ENCODE results near the gene COL1A1.

Gene COL1A1

DNA sequence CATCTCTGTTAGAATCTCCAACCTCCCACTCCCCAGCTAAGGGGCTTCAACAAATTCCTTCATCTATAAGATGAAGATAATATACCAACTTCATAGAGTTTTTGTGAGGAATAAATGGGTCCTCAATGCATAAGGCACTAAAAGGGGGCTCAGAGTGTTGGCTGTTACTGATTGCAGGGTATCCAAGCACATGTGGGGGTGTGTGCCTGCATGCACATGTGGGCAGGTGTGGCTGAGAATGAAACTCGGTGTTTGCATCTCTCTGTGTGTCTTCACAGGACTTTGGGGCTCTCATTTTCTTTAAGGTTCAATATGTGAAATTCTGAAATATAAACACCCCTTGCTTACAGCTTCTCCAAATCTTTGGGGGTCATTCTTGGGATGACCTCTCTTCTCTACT, 46.8 kb downstream of the COL1A1 start:
- DNase-seq (ENCODE audit: low read depth): no peak

DNA sequence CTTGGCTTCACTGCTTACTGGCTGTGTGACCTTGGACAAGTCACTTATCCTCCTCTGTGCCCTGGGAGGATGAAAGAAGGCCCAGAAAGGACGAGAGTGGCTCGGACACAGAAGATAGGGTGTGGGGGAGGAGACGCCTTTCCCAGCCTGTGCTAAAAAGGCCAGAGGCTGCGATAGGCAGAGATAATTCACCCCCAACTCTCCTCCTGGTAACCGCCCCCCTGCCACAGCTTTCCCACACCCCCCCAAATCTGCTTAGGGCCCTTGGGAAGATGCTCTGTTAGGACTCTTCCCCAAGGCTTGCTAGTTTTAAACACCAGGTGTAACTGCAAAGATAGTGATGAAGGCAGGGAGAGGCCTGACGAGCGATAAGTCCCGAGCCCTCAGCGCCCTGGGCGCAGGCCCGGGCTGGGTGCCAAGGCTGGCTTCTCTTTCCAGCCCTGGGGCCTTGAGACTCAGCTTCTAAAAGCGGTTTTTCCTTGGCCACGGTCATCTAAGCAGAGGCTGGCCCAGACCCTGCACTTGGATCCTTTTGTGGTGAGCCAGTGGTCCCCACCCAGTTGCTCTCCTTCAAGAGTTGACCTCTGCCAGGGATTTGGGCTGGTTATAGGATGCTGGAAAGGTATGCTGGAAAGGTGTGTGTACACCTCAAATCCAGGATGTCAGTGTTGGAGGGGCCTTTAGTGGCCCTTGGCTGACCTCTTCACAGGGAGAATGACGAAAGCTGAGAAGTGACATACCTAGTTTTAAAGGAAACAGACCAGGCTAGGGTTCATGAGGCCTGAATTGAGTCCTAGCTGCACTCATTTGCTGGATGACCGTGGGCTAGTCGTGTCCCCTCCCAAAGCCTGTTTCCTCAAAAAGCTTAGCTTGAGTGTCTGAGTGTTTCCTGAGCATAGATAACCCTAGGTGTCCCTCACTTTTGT, 47.5 kb downstream of the COL1A1 start:
- DNase-seq (ENCODE audit: low read depth): no peak

DNA sequence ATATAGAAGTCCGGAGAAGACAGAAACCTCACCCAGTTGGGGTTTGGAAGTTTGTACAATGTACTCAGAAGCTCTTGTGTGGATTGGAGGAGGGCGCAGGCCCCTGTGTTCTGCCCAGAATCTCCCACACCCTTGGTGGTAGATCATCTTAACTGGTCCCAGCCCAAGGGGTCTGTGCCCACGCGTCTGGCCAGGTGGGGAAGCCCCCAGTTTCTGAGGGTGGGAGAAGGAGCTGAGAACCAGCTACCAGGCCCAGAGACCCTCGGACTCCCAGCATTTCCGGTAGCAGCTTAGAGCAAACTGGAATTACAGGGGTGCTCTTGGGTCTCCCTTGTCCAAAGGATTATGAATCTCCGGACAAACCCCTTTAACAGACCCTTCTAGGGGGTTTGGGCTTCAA, 48.7 kb downstream of the COL1A1 start:
- no peak for DNase-seq (ENCODE audit: low read depth)

- peak; percentile 72 for DNase-seq (ENCODE audit: low read depth)
Observed at GRCh38 chr17:50151937-50152547, 49.4 kb downstream of the COL1A1 start.

- peak; percentile 80 for DNase-seq (ENCODE audit: low read depth)
Observed at GRCh38 chr17:50151041-50151936, 50.1 kb downstream of the COL1A1 start.

DNA sequence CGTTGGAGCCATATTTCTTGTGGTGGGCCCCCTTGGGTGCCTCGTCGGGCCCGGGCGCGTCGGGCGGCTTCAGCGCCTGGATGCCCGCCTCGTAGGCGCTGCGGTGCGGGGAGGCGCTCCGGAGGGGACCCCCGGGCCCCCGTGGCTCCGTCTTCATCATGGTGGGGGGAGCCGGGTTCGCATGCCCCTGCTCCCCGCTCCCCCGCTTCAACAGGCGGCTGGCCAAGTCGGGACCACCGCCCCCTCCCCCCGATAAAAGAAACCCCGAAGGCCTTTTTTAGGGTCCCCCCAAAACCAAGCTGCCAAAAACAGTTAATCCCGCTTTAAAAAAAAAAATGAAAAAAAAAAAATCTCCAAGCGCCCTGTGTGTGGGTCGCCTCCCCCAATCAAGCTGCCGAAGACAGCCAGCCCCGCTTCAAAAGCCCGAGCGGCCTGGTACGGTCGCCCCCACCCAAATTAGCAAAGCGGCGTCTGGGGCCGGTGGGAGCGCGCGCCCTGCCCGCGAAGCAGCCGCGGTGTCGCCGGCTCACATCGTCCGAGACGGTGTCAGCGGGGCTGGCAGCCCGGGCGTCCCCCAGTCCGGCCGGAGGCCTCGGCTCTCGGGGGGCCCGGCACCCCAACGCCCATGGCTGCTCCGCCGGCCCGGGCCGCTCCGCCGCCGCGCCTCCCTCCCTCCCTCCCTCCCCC, 50.9 kb downstream of the COL1A1 start, which contains the start of gene PPP1R9B:
TSS of gene PPP1R9B (minus strand) at position 324 of the 687 bp plus-strand sequence. CDS start at position 160, 164 bp downstream.
- DNase-seq (ENCODE audit: low read depth): no peak

DNA sequence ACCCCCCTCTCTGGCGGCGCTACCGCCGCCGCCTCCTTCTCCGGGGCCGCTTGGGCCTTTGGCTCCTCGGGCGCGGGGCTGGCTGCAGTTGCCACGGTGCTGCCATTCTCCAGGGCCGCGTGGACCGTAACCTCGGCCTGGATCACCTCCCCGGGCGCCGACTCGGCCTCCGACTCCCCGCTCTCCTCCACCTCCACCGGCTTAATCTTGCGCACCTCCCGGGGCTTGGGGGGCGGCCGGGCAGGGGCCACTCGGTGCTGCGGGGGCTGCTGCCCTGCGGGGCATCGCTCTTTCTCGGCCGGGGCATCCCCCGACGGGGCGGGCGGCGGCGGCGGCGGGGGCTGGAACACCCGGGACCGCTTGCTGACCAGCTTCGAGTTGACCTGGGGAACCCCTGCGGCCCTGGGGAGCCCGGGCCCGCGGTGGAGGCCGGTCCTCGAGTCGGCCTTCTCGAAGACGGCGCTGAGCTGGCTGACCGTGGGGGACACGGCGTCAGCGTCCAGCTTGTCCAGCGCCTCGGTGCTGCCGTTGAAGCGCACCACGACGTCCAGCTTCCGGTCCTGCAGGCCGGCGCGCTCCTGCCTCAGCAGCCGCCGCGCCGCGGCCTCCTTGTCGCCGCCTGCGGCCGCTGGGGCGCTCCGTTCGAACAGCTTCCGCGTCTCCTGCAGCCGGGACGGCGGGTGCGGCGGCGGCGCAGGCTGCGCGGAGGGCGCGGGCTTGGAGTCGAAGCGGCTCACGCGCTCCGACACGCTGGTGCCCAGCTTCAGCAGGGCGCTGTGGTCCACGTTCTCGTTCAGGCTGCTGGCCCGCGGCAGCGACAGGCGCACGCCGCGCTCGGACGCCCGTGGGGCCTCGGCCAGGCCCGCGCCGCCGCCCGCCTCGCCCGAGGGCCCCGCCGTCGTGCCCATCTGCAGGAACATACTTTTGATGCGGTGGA, 51.7 kb downstream of the COL1A1 start:
- no peak for DNase-seq (ENCODE audit: low read depth)

DNA sequence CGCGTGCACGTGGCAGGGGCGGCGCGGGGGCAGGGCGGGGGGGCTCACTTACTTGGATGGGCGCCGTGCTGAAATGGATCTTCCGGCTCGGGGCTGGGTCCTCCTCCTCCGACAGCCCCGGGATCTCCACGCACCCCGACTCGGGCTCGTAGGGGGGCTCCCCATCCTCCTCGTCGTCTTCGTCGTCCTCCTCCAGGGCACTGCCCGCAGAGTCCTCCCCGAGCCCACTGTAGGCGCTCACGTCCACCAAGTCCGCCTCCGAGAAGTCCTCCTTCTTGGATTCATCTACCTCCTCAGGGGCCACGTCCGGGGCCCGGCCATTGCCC, 52.4 kb downstream of the COL1A1 start:
- no peak for DNase-seq (ENCODE audit: low read depth)

DNA sequence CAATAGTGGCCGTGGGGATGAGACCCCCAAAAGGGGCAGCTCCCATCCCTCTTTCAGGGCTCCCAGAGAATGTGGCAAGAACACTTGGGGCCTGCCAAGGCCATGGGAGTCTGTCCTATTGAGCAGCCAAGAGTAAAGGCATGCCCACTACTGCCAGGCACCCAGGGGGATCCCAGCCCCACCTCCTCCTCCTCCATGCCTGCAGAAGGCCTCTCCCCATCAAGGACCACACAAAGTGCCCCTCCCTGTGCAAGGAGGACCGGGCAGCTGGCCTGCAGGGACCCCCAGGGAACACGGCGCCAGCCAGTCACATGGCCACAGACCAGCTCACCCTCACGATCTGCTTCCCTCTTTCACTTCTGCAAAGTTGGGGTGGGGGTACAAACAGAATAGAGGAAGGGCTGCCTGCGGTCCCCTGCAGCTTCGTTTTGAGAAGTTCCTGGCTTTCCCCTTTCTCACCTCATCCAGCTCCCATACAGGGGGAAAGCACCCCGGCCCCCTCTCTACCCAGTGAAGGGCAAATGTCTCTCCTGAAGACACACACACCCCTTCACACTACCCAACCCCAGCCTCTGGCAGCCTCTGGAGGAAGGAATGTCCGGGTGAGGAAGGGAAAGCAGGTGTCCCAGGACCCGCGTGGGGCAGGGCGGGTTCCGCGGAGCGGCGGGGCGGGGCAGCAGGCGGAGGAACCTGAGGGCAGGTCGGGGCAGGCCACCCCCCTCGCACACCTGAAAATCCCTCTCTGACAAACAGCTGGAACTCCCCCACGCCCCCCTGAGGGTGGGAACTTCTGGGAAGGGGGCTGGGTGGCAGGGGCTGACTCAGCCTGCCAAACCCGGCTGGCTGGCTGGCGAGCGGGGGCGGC, 53.0 kb downstream of the COL1A1 start:
- no peak for DNase-seq (ENCODE audit: low read depth)

GRCh38 chr17:50147841-50148225, 53.6 kb downstream of the COL1A1 start:
- DNase-seq (ENCODE audit: low read depth): no peak

DNA sequence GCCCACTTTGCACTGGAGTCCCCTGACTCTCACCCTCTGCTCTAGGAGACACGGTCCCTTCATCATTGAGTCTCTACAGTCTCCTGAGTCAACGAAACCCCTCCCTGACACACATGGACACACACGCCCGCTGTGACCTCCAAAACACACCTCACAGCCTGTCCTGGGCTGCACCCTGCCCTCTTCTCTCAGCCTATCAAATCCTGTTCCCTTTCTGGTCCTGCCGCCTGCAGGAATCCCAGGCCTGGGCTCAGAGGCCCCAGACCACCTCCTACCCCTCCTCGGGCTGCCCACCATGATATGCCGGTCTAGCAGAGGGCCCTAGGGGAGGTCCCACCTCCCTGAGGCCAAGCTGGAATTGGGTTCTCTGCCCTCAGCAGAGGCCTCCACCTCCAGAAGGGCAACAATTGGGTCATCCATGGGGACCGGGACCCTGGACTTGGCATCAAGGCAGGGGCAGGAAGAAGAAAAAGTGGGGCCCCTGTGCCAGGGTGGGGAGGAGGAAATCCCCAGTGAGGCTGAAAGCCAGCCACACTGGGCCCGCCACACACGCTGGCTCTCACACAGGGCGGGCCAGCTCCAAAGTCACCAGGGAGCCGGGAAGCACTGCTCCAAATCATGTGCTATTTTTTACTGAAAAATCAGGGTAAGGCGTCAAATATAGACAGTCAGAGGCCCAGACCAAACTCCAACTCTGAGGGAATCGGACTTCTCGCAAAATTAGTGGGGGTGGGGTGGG, 54.3 kb downstream of the COL1A1 start:
- DNase-seq (ENCODE audit: low read depth): no peak

GRCh38 chr17:50146230-50146926, 55.1 kb downstream of the COL1A1 start:
- DNase-seq (ENCODE audit: low read depth): no peak

- no peak for DNase-seq (ENCODE audit: low read depth)
Observed at GRCh38 chr17:50145532-50146229, 55.8 kb downstream of the COL1A1 start.

- DNase-seq (ENCODE audit: low read depth): no peak
Observed at GRCh38 chr17:50144845-50145531, 56.4 kb downstream of the COL1A1 start.

DNA sequence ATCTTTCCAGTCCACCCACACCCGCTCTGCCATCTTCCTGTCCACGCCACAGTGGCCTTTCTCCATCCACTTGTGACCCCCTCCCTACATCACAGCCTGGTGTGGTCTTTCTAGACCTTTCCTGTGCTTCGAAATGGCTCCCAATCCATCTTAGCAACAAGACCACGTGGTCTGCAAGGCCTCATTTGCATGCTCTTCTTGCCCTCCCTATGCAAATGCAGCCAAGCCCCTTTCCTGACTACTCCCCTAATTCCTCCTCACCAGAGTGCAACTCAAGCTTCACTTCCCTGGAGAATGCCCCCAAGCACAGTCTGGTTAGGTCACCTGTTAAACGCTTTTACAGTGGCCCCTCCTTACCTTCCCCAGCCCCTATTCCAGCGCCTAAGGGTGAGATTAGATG, 57.1 kb downstream of the COL1A1 start:
- no peak for DNase-seq (ENCODE audit: low read depth)

GRCh38 chr17:50143461-50144176, 57.8 kb downstream of the COL1A1 start:
- no peak for DNase-seq (ENCODE audit: low read depth)

DNA sequence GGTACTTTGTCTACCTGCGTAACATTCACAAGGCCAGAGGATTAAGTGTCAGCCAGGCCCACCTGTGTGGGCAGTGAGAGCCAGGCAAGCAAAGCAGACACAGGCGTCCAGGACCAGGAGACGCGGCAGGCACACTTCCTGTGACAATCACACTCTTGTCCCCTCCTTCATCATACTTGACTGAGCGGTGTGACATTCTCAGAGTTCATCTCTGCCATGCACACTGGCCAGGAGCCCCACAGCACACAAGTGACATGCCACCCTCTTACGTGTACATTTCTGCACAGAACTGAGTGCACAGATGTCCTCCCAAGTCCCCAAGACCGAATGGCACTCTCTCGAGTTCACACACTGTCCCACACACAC, 59.7 kb downstream of the COL1A1 start:
- no peak for DNase-seq (ENCODE audit: low read depth)
